Left renal cortex interstitium (tissue), 4 donors: Measurements from ENCODE around the gene SUCLG2. TPM values are rescaled to one million over a fixed set of nuclear protein-coding genes. Genes with fewer than 3 reads are reported as not detected.

Experiments used
- DNase-seq, 4 donors: peaks; one replicate each; pipeline ENCODE4 v3.0.0-alpha.2; 2013; ENCODE audit warnings: low read depth in 4 of 4, low spot score in 2 of 4, missing footprints in 1 of 4
- polyA plus RNA-seq, 4 donors: library from polyadenylated mRNA; unstranded; fragments of 120-200 nt; gene quantifications; one replicate each; pipeline ENCODE4 v1.2.1, GENCODE V29; 2013; ENCODE audit not compliant: insufficient read length in 4 of 4

SUCLG2 gene
- polyA plus RNA-seq, 4 donors, result 65.6 to 98.8 (median 75.4) TPM

- no peak for DNase-seq
These were observed 133.3 kb downstream of the SUCLG2 start for GRCh38 chr3:67521053-67521646.

GRCh38 chr3:67518236-67518635 lies 136.2 kb downstream of the SUCLG2 start:
- no peak for DNase-seq

GRCh38 chr3:67517781-67518180 lies 136.6 kb downstream of the SUCLG2 start:
- DNase-seq, result no peak

- DNase-seq, result no peak
These were observed 137.9 kb downstream of the SUCLG2 start for GRCh38 chr3:67516496-67516895.

GRCh38 chr3:67515778-67516177 lies 138.6 kb downstream of the SUCLG2 start:
- DNase-seq, result no peak

- DNase-seq, result no peak
These were observed 144.8 kb downstream of the SUCLG2 start for GRCh38 chr3:67509471-67510075.

- no peak for DNase-seq
These were observed 146.8 kb downstream of the SUCLG2 start for GRCh38 chr3:67507584-67507983.

GRCh38 chr3:67500709-67501108 lies 153.7 kb downstream of the SUCLG2 start:
- no peak for DNase-seq

GRCh38 chr3:67497746-67498145 lies 156.7 kb downstream of the SUCLG2 start:
- DNase-seq, result no peak

GRCh38 chr3:67495751-67496150 lies 158.7 kb downstream of the SUCLG2 start:
- no peak for DNase-seq

GRCh38 chr3:67493808-67494207 lies 160.6 kb downstream of the SUCLG2 start:
- DNase-seq, result no peak

GRCh38 chr3:67490658-67491057 lies 163.8 kb downstream of the SUCLG2 start:
- no peak for DNase-seq

GRCh38 chr3:67489816-67490215 lies 164.6 kb downstream of the SUCLG2 start:
- DNase-seq, result no peak

GRCh38 chr3:67487564-67488114 lies 166.8 kb downstream of the SUCLG2 start:
- no peak for DNase-seq

- no peak for DNase-seq
These were observed 167.5 kb downstream of the SUCLG2 start for GRCh38 chr3:67486883-67487282.

- DNase-seq, result no peak
These were observed 170.3 kb downstream of the SUCLG2 start for GRCh38 chr3:67484085-67484484.

GRCh38 chr3:67481126-67481525 lies 173.3 kb downstream of the SUCLG2 start:
- DNase-seq, result no peak

- DNase-seq, result no peak
These were observed 176.0 kb downstream of the SUCLG2 start for GRCh38 chr3:67478423-67478822.

GRCh38 chr3:67474311-67474710 lies 180.1 kb downstream of the SUCLG2 start:
- DNase-seq, result no peak

- DNase-seq, result no peak
These were observed 181.7 kb downstream of the SUCLG2 start for GRCh38 chr3:67472674-67473201.

GRCh38 chr3:67470207-67470606 lies 184.2 kb downstream of the SUCLG2 start:
- DNase-seq, result no peak

- no peak for DNase-seq
These were observed 185.9 kb downstream of the SUCLG2 start for GRCh38 chr3:67468511-67468910.
